Vagina (tissue), 2 donors: ENCODE measurements around the gene SPATA16.

ENCODE experiments used
- POLR2A ChIP-seq, 2 donors: fragments of 450-650 bp; IDR thresholded peaks; one replicate each; pipeline ENCODE4 v1.6.1; 2017; ENCODE audit warnings: antibody characterized with exemption in 2 of 2, mild to moderate bottlenecking in 2 of 2, moderate library complexity in 2 of 2
- TF ChIP-seq, protein P1 (sequence below), 3 experiments: fragments of 450-650 bp in 2 of 3; fragments of 200-600 bp in 1 of 3; sonication (generic) in 1 of 3; IDR thresholded peaks; one replicate each; pipeline ENCODE4 v1.5.1; 2017 to 2019; ENCODE audit warnings: antibody characterized with exemption in 3 of 3, mild to moderate bottlenecking in 2 of 3, moderate library complexity in 2 of 3

DNA sequence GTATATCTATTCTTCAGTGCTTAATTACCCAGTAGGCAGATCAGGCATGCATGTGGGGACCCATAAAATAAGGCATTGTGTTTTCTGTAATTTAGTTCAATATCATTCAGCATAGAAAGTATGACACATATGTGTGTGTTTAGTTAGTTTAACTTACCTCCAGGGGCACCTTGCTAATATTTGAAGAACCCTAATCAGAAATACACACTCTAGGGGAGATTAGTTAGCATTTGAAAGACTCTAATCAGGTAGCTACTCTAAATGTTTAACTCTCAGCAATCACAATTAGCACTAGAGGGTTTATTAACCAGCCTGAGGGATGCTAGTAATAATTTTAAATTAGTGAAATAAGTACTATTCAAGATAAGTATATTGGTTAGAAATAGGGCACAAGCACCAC is 286.0 kb downstream of the SPATA16 start:
- TF ChIP-seq, protein P1, sequence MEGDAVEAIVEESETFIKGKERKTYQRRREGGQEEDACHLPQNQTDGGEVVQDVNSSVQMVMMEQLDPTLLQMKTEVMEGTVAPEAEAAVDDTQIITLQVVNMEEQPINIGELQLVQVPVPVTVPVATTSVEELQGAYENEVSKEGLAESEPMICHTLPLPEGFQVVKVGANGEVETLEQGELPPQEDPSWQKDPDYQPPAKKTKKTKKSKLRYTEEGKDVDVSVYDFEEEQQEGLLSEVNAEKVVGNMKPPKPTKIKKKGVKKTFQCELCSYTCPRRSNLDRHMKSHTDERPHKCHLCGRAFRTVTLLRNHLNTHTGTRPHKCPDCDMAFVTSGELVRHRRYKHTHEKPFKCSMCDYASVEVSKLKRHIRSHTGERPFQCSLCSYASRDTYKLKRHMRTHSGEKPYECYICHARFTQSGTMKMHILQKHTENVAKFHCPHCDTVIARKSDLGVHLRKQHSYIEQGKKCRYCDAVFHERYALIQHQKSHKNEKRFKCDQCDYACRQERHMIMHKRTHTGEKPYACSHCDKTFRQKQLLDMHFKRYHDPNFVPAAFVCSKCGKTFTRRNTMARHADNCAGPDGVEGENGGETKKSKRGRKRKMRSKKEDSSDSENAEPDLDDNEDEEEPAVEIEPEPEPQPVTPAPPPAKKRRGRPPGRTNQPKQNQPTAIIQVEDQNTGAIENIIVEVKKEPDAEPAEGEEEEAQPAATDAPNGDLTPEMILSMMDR (IDR thresholded peaks at IDR 0.05) = no peak
- TF ChIP-seq POLR2A (IDR thresholded peaks at IDR 0.05) = no peak
